Gastroesophageal sphincter (tissue), 3 donors: ENCODE measurements around the gene NTNG2.

Experiments used
- CTCF ChIP-seq, 4 experiments: fragments of 200-600 bp in 2 of 4; fragments of 450-650 bp in 2 of 4; sonication (generic) in 1 of 4; IDR thresholded peaks; one replicate each; pipeline ENCODE4 v1.5.1; 2017 to 2019; ENCODE audit warnings: antibody characterized with exemption in 4 of 4, mild to moderate bottlenecking in 2 of 4, moderate library complexity in 2 of 4
- EP300 ChIP-seq: sonication (generic); formaldehyde crosslinking; IDR thresholded peaks from one replicate; pipeline ENCODE4 v1.6.1; 2017; ENCODE audit warnings: antibody characterized with exemption, mild to moderate bottlenecking
- POLR2A ChIP-seq, 2 donors: fragments of 450-650 bp; IDR thresholded peaks; one replicate each; pipeline ENCODE4 v1.6.1; 2017; ENCODE audit warnings: antibody characterized with exemption in 2 of 2, mild to moderate bottlenecking in 2 of 2, moderate library complexity in 1 of 2
- POLR2AphosphoS5 ChIP-seq: sonication (generic); formaldehyde crosslinking; IDR thresholded peaks from one replicate; pipeline ENCODE4 v1.6.1; 2017; ENCODE audit warnings: antibody characterized with exemption

- no peak for TF ChIP-seq POLR2A (IDR thresholded peaks at IDR 0.05)
- no peak for TF ChIP-seq POLR2AphosphoS5
- no peak for TF ChIP-seq CTCF (IDR thresholded peaks at IDR 0.05)
- TF ChIP-seq EP300 = no peak
Observed at GRCh38 chr9:132147331-132147730, 14.5 kb upstream of the NTNG2 start.
